CD14-positive monocyte (primary cell): ENCODE measurements around the gene FGD4. TPM values are rescaled to one million over a fixed set of nuclear protein-coding genes. Genes with fewer than 3 reads are reported as not detected.

Source experiments
- DNase-seq, 3 donors: peaks; one replicate each; pipeline ENCODE4 v3.0.0-alpha.2; 2011 to 2022
- H2AFZ ChIP-seq: 2 replicates; pipeline ENCODE4 v1.6.0; 2012; ENCODE audit warnings: mild to moderate bottlenecking, low read depth, low read length, inconsistent platforms; ENCODE audit not compliant: insufficient read depth, poor library complexity, severe bottlenecking
- H3K27ac ChIP-seq, 2 donors: 1 replicate in 1 of 2; 2 replicates in 1 of 2; pipeline ENCODE4 v1.5.1; 2012 to 2013; ENCODE audit warnings: low read length in 2 of 2, control low read depth in 1 of 2, inconsistent platforms in 1 of 2, low read depth in 1 of 2, mild to moderate bottlenecking in 1 of 2
- H3K27me3 ChIP-seq, 2 donors: one replicate each; pipeline versions ENCODE4 v1.6.0 to v1.6.1; 2011 to 2013; ENCODE audit warnings: low read length in 2 of 2; ENCODE audit not compliant: control insufficient read depth in 2 of 2, insufficient read depth in 2 of 2
- H3K36me3 ChIP-seq, 2 donors: replicated peaks in 1 of 2; 1 replicate in 1 of 2; 2 replicates in 1 of 2; pipeline versions ENCODE4 v1.5.1 to v1.6.1; 2012 to 2013; ENCODE audit warnings: low read length in 2 of 2, control low read depth in 1 of 2, inconsistent platforms in 1 of 2, mild to moderate bottlenecking in 1 of 2; ENCODE audit not compliant: insufficient read depth in 2 of 2, control insufficient read depth in 1 of 2
- H3K4me1 ChIP-seq, 2 donors: 1 replicate in 1 of 2; 2 replicates in 1 of 2; pipeline versions ENCODE4 v1.5.1 to v1.6.1; 2012 to 2013; ENCODE audit warnings: low read length in 2 of 2, control low read depth in 1 of 2, inconsistent platforms in 1 of 2, mild to moderate bottlenecking in 1 of 2, moderate library complexity in 1 of 2; ENCODE audit not compliant: insufficient read depth in 2 of 2, control insufficient read depth in 1 of 2
- H3K4me2 ChIP-seq: replicated peaks from 2 replicates; pipeline ENCODE3; 2012; ENCODE audit warnings: low read length, moderate library complexity, mild to moderate bottlenecking; ENCODE audit not compliant: poor library complexity, severe bottlenecking; ENCODE audit errors: extremely low read depth
- H3K4me3 ChIP-seq, 3 experiments: fragments of 200-600 bp in 1 of 3; sonication (generic) in 1 of 3; replicated peaks in 1 of 3; 1 replicate in 2 of 3; 2 replicates in 1 of 3; pipeline ENCODE4 v1.5.1; 2011 to 2013; ENCODE audit warnings: low read length in 3 of 3, mild to moderate bottlenecking in 3 of 3, control low read depth in 2 of 3, low read depth in 2 of 3, inconsistent platforms in 1 of 3, moderate library complexity in 1 of 3
- H3K79me2 ChIP-seq: 2 replicates; pipeline ENCODE4 v1.6.0; 2012; ENCODE audit warnings: mild to moderate bottlenecking, control low read depth, inconsistent platforms, low read length, moderate library complexity; ENCODE audit not compliant: insufficient read depth
- H3K9ac ChIP-seq: 2 replicates; pipeline ENCODE4 v1.6.0; 2017; ENCODE audit warnings: low read length, mild to moderate bottlenecking; ENCODE audit not compliant: insufficient read depth, poor library complexity, severe bottlenecking
- H3K9me3 ChIP-seq, 2 donors: replicated peaks in 1 of 2; 1 replicate in 1 of 2; 2 replicates in 1 of 2; pipeline versions ENCODE4 v1.5.1 to v1.6.1; 2012 to 2013; ENCODE audit warnings: low read length in 2 of 2, control low read depth in 1 of 2; ENCODE audit not compliant: control insufficient read depth in 1 of 2, insufficient read depth in 1 of 2
- H4K20me1 ChIP-seq: 2 replicates; pipeline ENCODE4 v1.6.0; 2012; ENCODE audit warnings: mild to moderate bottlenecking, low read length, control low read depth, moderate library complexity; ENCODE audit not compliant: insufficient read depth
- H3K27ac Mint-ChIP-seq, 7 donors: one replicate each; pipeline ENCODE4 v1.8.0; 2020; ENCODE audit warnings: mild to moderate bottlenecking in 7 of 7, mixed read lengths in 7 of 7, moderate library complexity in 6 of 7, inconsistent platforms in 2 of 7
- H3K27me3 Mint-ChIP-seq, 3 donors: one replicate each; pipeline ENCODE4 v1.8.0; 2021 to 2022; ENCODE audit warnings: low read depth in 3 of 3, mild to moderate bottlenecking in 3 of 3, mixed read lengths in 3 of 3, moderate library complexity in 3 of 3, inconsistent platforms in 1 of 3
- H3K36me3 Mint-ChIP-seq, 2 donors: one replicate each; pipeline ENCODE4 v1.8.0; 2020; ENCODE audit warnings: mixed read lengths in 2 of 2, inconsistent platforms in 1 of 2, mild to moderate bottlenecking in 1 of 2
- H3K4me1 Mint-ChIP-seq: one replicate; pipeline ENCODE4 v1.8.0; 2020; ENCODE audit warnings: mild to moderate bottlenecking, mixed read lengths
- H3K4me3 Mint-ChIP-seq, 2 donors: one replicate each; pipeline ENCODE4 v1.8.0; 2020; ENCODE audit warnings: mild to moderate bottlenecking in 2 of 2, mixed read lengths in 2 of 2, moderate library complexity in 1 of 2
- H3K9me3 Mint-ChIP-seq, 7 donors: one replicate each; pipeline ENCODE4 v1.8.0; 2020 to 2022; ENCODE audit warnings: mixed read lengths in 7 of 7, mild to moderate bottlenecking in 6 of 7, moderate library complexity in 6 of 7, inconsistent platforms in 2 of 7
- WGBS: methylation state at CpG from one replicate; pipeline ENCODE4 v1.1.5; 2013; ENCODE audit warnings: missing lambda C conversion rate; ENCODE audit not compliant: insufficient coverage; 5-methylcytosine and 5-hydroxymethylcytosine counted together
- intact Hi-C, 2 donors: fragments of 100-400 bp; cut with micrococcal nuclease; formaldehyde crosslinking; loops; one replicate each; pipeline versions ENCODE4 v1.15.0 to v1.15.1; 2023
- polyA plus RNA-seq, 3 donors: library from polyadenylated mRNA; depleted of rRNA in 1 of 3; unstranded in 2 of 3; stranded (reverse) in 1 of 3; fragments of 300-500 nt in 2 of 3; fragments of >200 nt in 1 of 3; fragmentation: Illumina TruSeq in 2 of 3; gene quantifications; 1 replicate in 2 of 3; 2 replicates in 1 of 3; pipeline ENCODE4 v1.2.3, GENCODE V29; 2012 to 2021
- TF ChIP-seq, protein P1 (sequence below): fragments of 200-600 bp; IDR thresholded peaks from one replicate; pipeline ENCODE4 v1.8.0; 2022; ENCODE audit warnings: antibody characterized with exemption, mild to moderate bottlenecking

FGD4 gene
- polyA plus RNA-seq, 3 donors = 5.3 to 34.4 (median 6.0) TPM

DNA sequence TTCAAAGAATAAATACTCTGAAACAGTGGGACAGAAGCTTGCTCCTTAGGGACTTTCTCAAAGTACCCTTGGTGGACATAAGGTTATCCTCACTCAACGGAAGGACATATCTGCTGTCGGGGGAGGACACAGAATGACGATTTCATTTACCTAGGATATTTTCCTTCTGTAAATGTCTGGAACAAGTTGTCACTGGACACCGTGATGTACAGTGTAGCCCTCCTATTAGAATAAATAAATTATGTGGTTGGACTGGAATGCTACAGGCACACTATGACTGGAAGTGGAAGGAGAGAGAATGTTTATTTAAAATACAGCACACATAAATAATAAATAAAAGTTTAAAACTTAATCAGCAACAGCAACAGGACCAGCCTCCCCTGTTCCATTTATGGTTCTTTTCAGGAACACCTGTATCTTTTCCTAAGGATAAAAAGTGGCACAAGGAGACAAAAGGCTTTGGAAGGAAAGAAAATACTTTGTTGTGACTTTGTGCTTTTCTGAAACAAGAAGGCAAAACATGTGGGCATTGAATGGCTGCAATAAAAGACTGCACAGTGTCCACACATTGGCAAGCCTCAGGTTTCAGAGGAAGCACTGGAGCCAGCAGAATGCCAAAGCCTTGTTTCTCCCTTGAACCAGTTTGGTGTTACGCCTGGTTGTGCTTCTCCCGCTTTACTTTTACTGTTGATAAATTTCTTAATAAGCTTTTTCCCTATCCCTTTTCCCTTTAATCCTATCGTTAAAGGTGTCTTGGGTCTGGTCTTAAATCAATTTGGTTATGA is 36.8 kb downstream of the FGD4 start:
- DNase-seq = no peak
- H3K4me3 Mint-ChIP-seq = no peak overlapping the region
- no peak overlapping the region for H3K9ac ChIP-seq
- no peaks in the 10 kb centered on the region for H3K27me3 ChIP-seq
- TF ChIP-seq, protein P1, sequence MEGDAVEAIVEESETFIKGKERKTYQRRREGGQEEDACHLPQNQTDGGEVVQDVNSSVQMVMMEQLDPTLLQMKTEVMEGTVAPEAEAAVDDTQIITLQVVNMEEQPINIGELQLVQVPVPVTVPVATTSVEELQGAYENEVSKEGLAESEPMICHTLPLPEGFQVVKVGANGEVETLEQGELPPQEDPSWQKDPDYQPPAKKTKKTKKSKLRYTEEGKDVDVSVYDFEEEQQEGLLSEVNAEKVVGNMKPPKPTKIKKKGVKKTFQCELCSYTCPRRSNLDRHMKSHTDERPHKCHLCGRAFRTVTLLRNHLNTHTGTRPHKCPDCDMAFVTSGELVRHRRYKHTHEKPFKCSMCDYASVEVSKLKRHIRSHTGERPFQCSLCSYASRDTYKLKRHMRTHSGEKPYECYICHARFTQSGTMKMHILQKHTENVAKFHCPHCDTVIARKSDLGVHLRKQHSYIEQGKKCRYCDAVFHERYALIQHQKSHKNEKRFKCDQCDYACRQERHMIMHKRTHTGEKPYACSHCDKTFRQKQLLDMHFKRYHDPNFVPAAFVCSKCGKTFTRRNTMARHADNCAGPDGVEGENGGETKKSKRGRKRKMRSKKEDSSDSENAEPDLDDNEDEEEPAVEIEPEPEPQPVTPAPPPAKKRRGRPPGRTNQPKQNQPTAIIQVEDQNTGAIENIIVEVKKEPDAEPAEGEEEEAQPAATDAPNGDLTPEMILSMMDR = no peak
- no peaks in the 10 kb centered on the region for H3K9me3 ChIP-seq
- no peak overlapping the region for H3K27ac Mint-ChIP-seq
- peaks cover 3% of the 10 kb centered on the region for H3K4me1 Mint-ChIP-seq
- no peak overlapping the region for H2AFZ ChIP-seq
- no peaks in the 10 kb centered on the region for H3K36me3 ChIP-seq
- no peak overlapping the region for H3K27ac ChIP-seq
- no peaks in the 10 kb centered on the region for H3K36me3 Mint-ChIP-seq
- no peak overlapping the region for H3K4me3 ChIP-seq
- no peaks in the 10 kb centered on the region for H3K4me1 ChIP-seq
- H3K79me2 ChIP-seq = no peaks in the 10 kb centered on the region
- peaks cover 0 to 2% (median 0%) of the 10 kb centered on the region in 7 donors for H3K9me3 Mint-ChIP-seq
- H3K4me2 ChIP-seq = no peak overlapping the region
- intact Hi-C loops = no loop called here
- H4K20me1 ChIP-seq = no peaks in the 10 kb centered on the region
- WGBS = 100% methylated on average over 2 of the region's 7 CpGs
- H3K27me3 Mint-ChIP-seq = no peaks in the 10 kb centered on the region

DNA sequence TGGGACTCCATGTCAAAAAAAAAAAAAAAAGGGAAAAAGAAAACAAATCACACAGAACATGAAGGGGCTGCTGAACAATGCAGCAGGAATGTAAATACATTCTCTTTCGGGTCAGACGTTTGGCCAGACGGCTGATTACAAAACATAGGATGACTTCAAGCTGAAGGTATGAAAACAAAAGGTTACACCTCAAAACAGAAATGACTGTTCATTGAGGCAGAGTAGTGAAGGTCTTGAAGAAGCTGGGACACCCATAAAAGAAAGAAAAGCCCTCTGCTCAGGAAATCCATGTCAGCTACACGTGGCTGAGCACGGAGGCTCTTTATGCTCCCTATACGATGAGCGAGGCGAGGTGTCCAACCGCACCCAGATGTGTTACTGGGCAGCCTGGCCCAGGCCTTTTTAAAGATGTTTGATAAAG is 37.7 kb downstream of the FGD4 start:
- no peak overlapping the region for H3K9ac ChIP-seq
- intact Hi-C loops = no loop called here
- H3K79me2 ChIP-seq = no peaks in the 10 kb centered on the region
- WGBS = 87% methylated on average over 6 of the region's 9 CpGs
- no peaks in the 10 kb centered on the region for H3K27me3 Mint-ChIP-seq
- no peaks in the 10 kb centered on the region for H3K36me3 Mint-ChIP-seq
- H3K4me2 ChIP-seq = no peak overlapping the region
- H2AFZ ChIP-seq = no peak overlapping the region
- no peak overlapping the region for H3K4me3 Mint-ChIP-seq
- no peaks in the 10 kb centered on the region for H3K36me3 ChIP-seq
- H3K27ac ChIP-seq = no peak overlapping the region
- peaks cover 3% of the 10 kb centered on the region for H3K4me1 Mint-ChIP-seq
- H3K27me3 ChIP-seq = no peaks in the 10 kb centered on the region
- peaks cover 0 to under 1% (median 0%) of the 10 kb centered on the region in 7 donors for H3K9me3 Mint-ChIP-seq
- no peak overlapping the region for H3K4me3 ChIP-seq
- DNase-seq = no peak
- no peak overlapping the region for H3K27ac Mint-ChIP-seq
- TF ChIP-seq, protein P1 = no peak
- no peaks in the 10 kb centered on the region for H4K20me1 ChIP-seq
- H3K4me1 ChIP-seq = no peaks in the 10 kb centered on the region
- no peaks in the 10 kb centered on the region for H3K9me3 ChIP-seq
